Neural cell (in vitro differentiated cells): ENCODE data around the gene CBY1. TPM values are rescaled to one million over a fixed set of nuclear protein-coding genes. Genes with fewer than 3 reads are reported as not detected.

Experiments
- H2AFZ ChIP-seq: fragments of 200-600, 300-800 bp; sonication (generic), shearing (Covaris generic); 2 replicates; pipeline ENCODE4 v1.6.0; 2014; ENCODE audit warnings: low read depth, mild to moderate bottlenecking, antibody characterized with exemption, low read length, moderate library complexity
- H3F3A ChIP-seq: fragments of 200-600 bp; shearing (Covaris generic); 2 replicates; pipeline ENCODE4 v1.6.1; 2016; ENCODE audit warnings: mild to moderate bottlenecking, moderate library complexity, mixed read lengths, antibody characterized with exemption, low read length; ENCODE audit not compliant: insufficient read depth, poor library complexity, severe bottlenecking
- H3K27ac ChIP-seq: fragments of 200-600, 300-800 bp; sonication (generic), shearing (Covaris generic); 2 replicates; pipeline ENCODE4 v1.5.1; 2014; ENCODE audit warnings: mild to moderate bottlenecking, low read length, moderate library complexity
- H3K27me3 ChIP-seq: fragments of 300-800, 200-600 bp; sonication (generic), shearing (Covaris generic); 2 replicates; pipeline ENCODE4 v1.6.0; 2014; ENCODE audit warnings: mild to moderate bottlenecking, low read depth, low read length, moderate library complexity; ENCODE audit not compliant: insufficient read depth
- H3K36me3 ChIP-seq: fragments of 300-800, 200-600 bp; sonication (generic), shearing (Covaris generic); 2 replicates; pipeline ENCODE4 v1.5.1; 2014; ENCODE audit warnings: mild to moderate bottlenecking, antibody characterized with exemption, low read length, moderate library complexity; ENCODE audit not compliant: insufficient read depth
- H3K4me2 ChIP-seq: fragments of 300-800, 200-600 bp; sonication (generic), shearing (Covaris generic); 2 replicates; pipeline ENCODE4 v1.6.0; 2014; ENCODE audit warnings: mild to moderate bottlenecking, low read length
- H3K4me3 ChIP-seq: fragments of 300-800, 200-600 bp; sonication (generic), shearing (Covaris generic); 2 replicates; pipeline ENCODE4 v1.5.1; 2014; ENCODE audit warnings: mild to moderate bottlenecking, low read length, moderate library complexity
- H3K79me2 ChIP-seq: fragments of 200-600 bp; shearing (Covaris generic); replicated peaks from 2 replicates; pipeline ENCODE4 v1.6.0; 2014; ENCODE audit warnings: mild to moderate bottlenecking, low read length, moderate library complexity; ENCODE audit not compliant: insufficient read depth
- H3K9ac ChIP-seq: fragments of 300-800, 200-600 bp; sonication (generic), shearing (Covaris generic); 2 replicates; pipeline ENCODE4 v1.6.1; 2016; ENCODE audit warnings: mild to moderate bottlenecking, low read length, mixed read lengths
- H3K9me2 ChIP-seq: fragments of 200-600 bp; shearing (Covaris generic); 2 replicates; pipeline ENCODE4 v1.6.1; 2016; ENCODE audit warnings: mild to moderate bottlenecking, low read length, mixed read lengths; ENCODE audit not compliant: insufficient read depth
- H3K9me3 ChIP-seq: fragments of 200-600, 300-800 bp; sonication (generic), shearing (Covaris generic); 2 replicates; pipeline ENCODE4 v1.6.1; 2016; ENCODE audit warnings: mild to moderate bottlenecking, mixed run types, low read length, moderate library complexity, mixed read lengths
- H4K20me1 ChIP-seq: fragments of 200-600 bp; shearing (Covaris generic); 2 replicates; pipeline ENCODE4 v1.6.1; 2016; ENCODE audit warnings: mild to moderate bottlenecking, mixed run types; ENCODE audit not compliant: insufficient read depth
- EP300 ChIP-seq: fragments of 450-650 bp; conservative IDR thresholded peaks from 2 replicates; pipeline ENCODE4 v1.6.1; 2014; ENCODE audit warnings: antibody characterized with exemption, mild to moderate bottlenecking, moderate library complexity; ENCODE audit not compliant: poor library complexity, severe bottlenecking
- EZH2 ChIP-seq: fragments of 200-600, 300-800 bp; shearing (Covaris generic), sonication (generic); IDR thresholded peaks from 2 replicates; pipeline ENCODE4 v1.6.1; 2014; ENCODE audit warnings: antibody characterized with exemption, low read length, borderline replicate concordance, mild to moderate bottlenecking; ENCODE audit not compliant: insufficient read depth, poor library complexity, severe bottlenecking
- MXI1 ChIP-seq: fragments of 450-650 bp; conservative IDR thresholded peaks from 2 replicates; pipeline ENCODE4 v1.6.1; 2014; ENCODE audit warnings: antibody characterized with exemption, mild to moderate bottlenecking; ENCODE audit not compliant: poor library complexity, severe bottlenecking
- POLR2AphosphoS5 ChIP-seq: IDR thresholded peaks from 2 replicates; pipeline ENCODE4 v1.6.1; 2012
- RAD21 ChIP-seq: fragments of 450-650 bp; conservative IDR thresholded peaks from 2 replicates; pipeline ENCODE4 v1.6.1; 2014; ENCODE audit warnings: antibody characterized with exemption, mild to moderate bottlenecking, moderate library complexity
- SMC3 ChIP-seq: fragments of 450-650 bp; conservative IDR thresholded peaks from 2 replicates; pipeline ENCODE4 v1.6.1; 2014; ENCODE audit warnings: antibody characterized with exemption, mild to moderate bottlenecking, moderate library complexity; ENCODE audit not compliant: poor library complexity
- TAF1 ChIP-seq: IDR thresholded peaks from 2 replicates; pipeline ENCODE4 v1.6.1; 2012; ENCODE audit warnings: low read depth
- polyA plus RNA-seq: library from polyadenylated mRNA; depleted of rRNA; stranded (reverse); fragments of >200 nt; gene quantifications from 2 replicates; pipeline ENCODE4 v1.2.3, GENCODE V29; 2014
- TF ChIP-seq, protein P1 (sequence below): fragments of 450-650 bp; IDR thresholded peaks from 2 replicates; pipeline ENCODE4 v1.5.1; 2014; ENCODE audit warnings: antibody characterized with exemption, mild to moderate bottlenecking, moderate library complexity; ENCODE audit not compliant: poor library complexity, severe bottlenecking
- TF ChIP-seq, protein P2 (sequence below): IDR thresholded peaks from 2 replicates; pipeline ENCODE4 v1.6.1; 2012; ENCODE audit warnings: borderline replicate concordance

Gene CBY1
- polyA plus RNA-seq, 1 donor from 2014 or later, result 51.4 TPM

DNA sequence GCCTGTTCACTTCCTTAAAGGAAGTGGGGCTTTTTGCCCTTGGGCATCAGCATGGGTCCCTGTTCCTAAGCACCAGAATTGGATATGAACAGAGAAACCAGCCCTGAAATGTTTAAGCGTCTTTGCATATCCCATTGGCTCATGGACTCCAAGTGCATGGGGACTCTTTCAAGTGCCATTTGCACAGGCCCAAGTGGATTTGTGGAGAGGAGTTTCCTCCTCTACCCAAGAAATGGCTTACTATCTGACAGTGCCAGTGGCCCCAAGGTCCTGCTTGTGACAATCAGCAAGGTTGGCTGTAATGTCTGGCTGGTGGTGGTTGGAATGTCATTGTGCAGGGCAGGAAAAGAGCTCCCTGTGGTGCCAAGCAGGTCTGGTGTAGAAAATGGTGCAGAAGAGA is 29.3 kb downstream of the CBY1 start:
- H4K20me1 ChIP-seq, result no peaks in the 10 kb centered on the region
- no peak overlapping the region for H3K9ac ChIP-seq
- H3K9me2 ChIP-seq, result no peaks in the 10 kb centered on the region
- H3K4me3 ChIP-seq, result no peak overlapping the region
- H3K27ac ChIP-seq, result no peak overlapping the region
- peaks cover 16% of the 10 kb centered on the region for H3K79me2 ChIP-seq
- no peak overlapping the region for H3K4me2 ChIP-seq
- no peaks in the 10 kb centered on the region for H3K36me3 ChIP-seq
- no peak overlapping the region for H2AFZ ChIP-seq
- H3F3A ChIP-seq, result no peaks in the 10 kb centered on the region
- no peaks in the 10 kb centered on the region for H3K9me3 ChIP-seq
- no peak for TF ChIP-seq RAD21
- no peaks in the 10 kb centered on the region for H3K27me3 ChIP-seq

DNA sequence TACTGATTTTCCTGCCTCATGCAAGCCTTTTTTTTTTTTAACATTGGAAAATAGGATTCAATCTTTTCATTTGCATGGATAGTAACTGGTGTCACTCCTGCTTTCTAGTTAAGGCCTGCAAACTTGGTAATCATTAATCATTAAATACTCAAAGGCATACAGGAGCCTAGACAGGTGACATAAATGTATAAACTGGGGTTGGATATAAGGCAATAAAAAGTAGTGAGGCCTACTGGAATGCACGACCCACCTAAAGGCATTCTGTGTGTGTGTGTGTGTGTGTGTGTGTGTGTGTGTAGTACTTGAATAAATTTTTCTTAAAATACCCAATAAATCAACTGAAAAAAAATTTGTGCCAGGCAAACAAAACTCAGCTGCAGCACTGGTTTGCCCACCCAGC is 33.2 kb downstream of the CBY1 start:
- Histone ChIP-seq H3K36me3 (no peaks in the 10 kb centered on the region), H4K20me1 (no peaks in the 10 kb centered on the region), H3K79me2 (peaks cover 13% of the 10 kb centered on the region), H3K4me2 (no peak overlapping the region), H3K4me3 (no peak overlapping the region), H3K9me3 (no peaks in the 10 kb centered on the region), H3F3A (no peaks in the 10 kb centered on the region), H3K9me2 (no peaks in the 10 kb centered on the region), H2AFZ (no peak overlapping the region), H3K27ac (no peak overlapping the region), H3K9ac (no peak overlapping the region), H3K27me3 (no peaks in the 10 kb centered on the region)
- no peak for TF ChIP-seq SMC3
- no peak for TF ChIP-seq EZH2
- TF ChIP-seq EP300, result no peak
- TF ChIP-seq TAF1, result no peak
- TF ChIP-seq MXI1, result no peak

DNA sequence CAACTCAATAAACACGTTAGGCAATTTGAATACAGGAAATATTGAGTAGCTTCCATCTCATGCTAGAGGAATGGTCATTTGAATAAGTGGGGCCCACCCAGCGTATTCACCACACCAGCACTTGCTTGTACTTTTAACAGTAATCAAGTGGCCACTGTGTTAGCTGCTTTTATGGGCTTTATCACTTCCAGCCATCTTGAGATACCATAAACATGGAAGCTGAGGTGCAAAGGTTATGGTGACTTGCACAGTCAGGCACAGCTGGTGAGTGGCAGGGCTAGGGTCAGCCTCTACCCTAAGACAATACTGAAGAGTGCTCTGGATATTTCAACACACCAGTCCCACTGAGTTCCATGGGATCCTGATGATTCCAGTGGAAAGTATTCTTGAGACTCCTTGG is 37.6 kb downstream of the CBY1 start:
- Histone ChIP-seq H3K36me3 (no peaks in the 10 kb centered on the region), H3K79me2 (peaks cover 56% of the 10 kb centered on the region), H2AFZ (no peak overlapping the region), H3K4me2 (no peak overlapping the region), H3K4me3 (peak overlapping the region; percentile 10), H3K9me2 (no peaks in the 10 kb centered on the region), H3K9ac (no peak overlapping the region), H3K9me3 (no peaks in the 10 kb centered on the region), H3K27ac (no peak overlapping the region), H4K20me1 (no peaks in the 10 kb centered on the region), H3K27me3 (no peaks in the 10 kb centered on the region), H3F3A (no peaks in the 10 kb centered on the region)
- TF ChIP-seq, protein P1, sequence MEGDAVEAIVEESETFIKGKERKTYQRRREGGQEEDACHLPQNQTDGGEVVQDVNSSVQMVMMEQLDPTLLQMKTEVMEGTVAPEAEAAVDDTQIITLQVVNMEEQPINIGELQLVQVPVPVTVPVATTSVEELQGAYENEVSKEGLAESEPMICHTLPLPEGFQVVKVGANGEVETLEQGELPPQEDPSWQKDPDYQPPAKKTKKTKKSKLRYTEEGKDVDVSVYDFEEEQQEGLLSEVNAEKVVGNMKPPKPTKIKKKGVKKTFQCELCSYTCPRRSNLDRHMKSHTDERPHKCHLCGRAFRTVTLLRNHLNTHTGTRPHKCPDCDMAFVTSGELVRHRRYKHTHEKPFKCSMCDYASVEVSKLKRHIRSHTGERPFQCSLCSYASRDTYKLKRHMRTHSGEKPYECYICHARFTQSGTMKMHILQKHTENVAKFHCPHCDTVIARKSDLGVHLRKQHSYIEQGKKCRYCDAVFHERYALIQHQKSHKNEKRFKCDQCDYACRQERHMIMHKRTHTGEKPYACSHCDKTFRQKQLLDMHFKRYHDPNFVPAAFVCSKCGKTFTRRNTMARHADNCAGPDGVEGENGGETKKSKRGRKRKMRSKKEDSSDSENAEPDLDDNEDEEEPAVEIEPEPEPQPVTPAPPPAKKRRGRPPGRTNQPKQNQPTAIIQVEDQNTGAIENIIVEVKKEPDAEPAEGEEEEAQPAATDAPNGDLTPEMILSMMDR, result no peak
- no peak for TF ChIP-seq TAF1
- no peak for TF ChIP-seq EZH2
- no peak for TF ChIP-seq MXI1
- TF ChIP-seq, protein P2, sequence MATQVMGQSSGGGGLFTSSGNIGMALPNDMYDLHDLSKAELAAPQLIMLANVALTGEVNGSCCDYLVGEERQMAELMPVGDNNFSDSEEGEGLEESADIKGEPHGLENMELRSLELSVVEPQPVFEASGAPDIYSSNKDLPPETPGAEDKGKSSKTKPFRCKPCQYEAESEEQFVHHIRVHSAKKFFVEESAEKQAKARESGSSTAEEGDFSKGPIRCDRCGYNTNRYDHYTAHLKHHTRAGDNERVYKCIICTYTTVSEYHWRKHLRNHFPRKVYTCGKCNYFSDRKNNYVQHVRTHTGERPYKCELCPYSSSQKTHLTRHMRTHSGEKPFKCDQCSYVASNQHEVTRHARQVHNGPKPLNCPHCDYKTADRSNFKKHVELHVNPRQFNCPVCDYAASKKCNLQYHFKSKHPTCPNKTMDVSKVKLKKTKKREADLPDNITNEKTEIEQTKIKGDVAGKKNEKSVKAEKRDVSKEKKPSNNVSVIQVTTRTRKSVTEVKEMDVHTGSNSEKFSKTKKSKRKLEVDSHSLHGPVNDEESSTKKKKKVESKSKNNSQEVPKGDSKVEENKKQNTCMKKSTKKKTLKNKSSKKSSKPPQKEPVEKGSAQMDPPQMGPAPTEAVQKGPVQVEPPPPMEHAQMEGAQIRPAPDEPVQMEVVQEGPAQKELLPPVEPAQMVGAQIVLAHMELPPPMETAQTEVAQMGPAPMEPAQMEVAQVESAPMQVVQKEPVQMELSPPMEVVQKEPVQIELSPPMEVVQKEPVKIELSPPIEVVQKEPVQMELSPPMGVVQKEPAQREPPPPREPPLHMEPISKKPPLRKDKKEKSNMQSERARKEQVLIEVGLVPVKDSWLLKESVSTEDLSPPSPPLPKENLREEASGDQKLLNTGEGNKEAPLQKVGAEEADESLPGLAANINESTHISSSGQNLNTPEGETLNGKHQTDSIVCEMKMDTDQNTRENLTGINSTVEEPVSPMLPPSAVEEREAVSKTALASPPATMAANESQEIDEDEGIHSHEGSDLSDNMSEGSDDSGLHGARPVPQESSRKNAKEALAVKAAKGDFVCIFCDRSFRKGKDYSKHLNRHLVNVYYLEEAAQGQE, result no peak
- no peak for TF ChIP-seq RAD21
- no peak for TF ChIP-seq POLR2AphosphoS5
- no peak for TF ChIP-seq EP300
- TF ChIP-seq SMC3, result no peak
